Measurements from ENCODE around the gene SHISAL1. TPM values are rescaled to one million over a fixed set of nuclear protein-coding genes. Genes with fewer than 3 reads are reported as not detected.

The SHISAL1 gene
- total and polyA plus RNA-seq, 2 donors (not counting 1 experiment from before 2014, with no cell fraction given): not detected

GRCh38 chr22:44247346-44247745 lies 65.4 kb downstream of the SHISAL1 start:
- intact Hi-C loops (cut with micrococcal nuclease): no loop called here
- no peak for DNase-seq

More at GRCh38 chr22:44247346-44247745, 65.4 kb downstream of the SHISAL1 start:
- H3K4me3 ChIP-seq (ENCODE audit: control extremely low read depth in 1 of 5, extremely low read depth in 1 of 5, insufficient read depth in 1 of 5, low read depth in 2 of 5, low read length in 4 of 5): no peak overlapping the region
- H3K4me2 ChIP-seq (replicated peaks; ENCODE audit: low read depth, low read length, poor library complexity, severe bottlenecking): no peak overlapping the region
- H4K20me1 ChIP-seq (ENCODE audit: control insufficient read depth, insufficient read depth, low read length, poor library complexity, severe bottlenecking): no peaks in the 10 kb centered on the region
- H3K27ac ChIP-seq (ENCODE audit: low read length in 2 of 2): no peak overlapping the region
- no peak for ATAC-seq (ENCODE audit: low read depth)
- ChIA-PET POLR2A (no interaction called here), CTCF (no interaction called here)
- no peaks in the 10 kb centered on the region for H3K36me3 ChIP-seq (replicated peaks in 1 of 2; ENCODE audit: control extremely low read depth in 1 of 2, control insufficient read depth in 1 of 2, extremely low read depth in 1 of 2, insufficient read depth in 2 of 2, low read length in 1 of 2)
- no peak overlapping the region for H3K9ac ChIP-seq (ENCODE audit: low read length)
- Mint-ChIP-seq H3K27me3 (peaks cover 46% of the 10 kb centered on the region), H3K4me1 (no peaks in the 10 kb centered on the region), H3K27ac (no peak overlapping the region), H3K4me3 (no peak overlapping the region), H3K9me3 (ENCODE audit: insufficient read depth) (peaks cover 5% of the 10 kb centered on the region)
- 83% methylated on average over 5 of the region's 5 CpGs for WGBS (ENCODE audit: insufficient coverage)
- H3K27me3 ChIP-seq (replicated peaks in 1 of 4; ENCODE audit: control extremely low read depth in 1 of 4, control insufficient read depth in 3 of 4, insufficient read depth in 4 of 4, low read length in 3 of 4): peaks cover 0 to 15% (median 3%) of the 10 kb centered on the region in 4 experiments
- H3K79me2 ChIP-seq (ENCODE audit: control insufficient read depth, insufficient read depth, low read length): no peaks in the 10 kb centered on the region
- TF ChIP-seq EZH2 (IDR thresholded peaks at IDR 0.05; ENCODE audit: borderline replicate concordance, insufficient read depth, low read depth, low read length, poor library complexity, severe bottlenecking) (no peak), CTCF (IDR thresholded peaks at IDR 0.05) (no peak)
- peaks cover 0 to 21% (median 9%) of the 10 kb centered on the region in 3 donors for H3K9me3 ChIP-seq (ENCODE audit: control extremely low read depth in 1 of 3, control insufficient read depth in 2 of 3, insufficient read depth in 1 of 3, low read length in 2 of 3)
- H3K4me1 ChIP-seq (ENCODE audit: control insufficient read depth in 2 of 2, insufficient read depth in 2 of 2, low read length in 2 of 2): no peaks in the 10 kb centered on the region
- no peak overlapping the region for H2AFZ ChIP-seq (ENCODE audit: insufficient read depth, low read depth, low read length, poor library complexity, severe bottlenecking)
